KMS-11 (cell line): ENCODE data around the gene RAP1GAP2.

ENCODE experiments used
- H2AFZ ChIP-seq: fragments of 200-600 bp; sonication (generic); 2 replicates; pipeline ENCODE4 v1.6.1; 2016; ENCODE audit warnings: antibody characterized with exemption, mixed run types, low read depth
- H3K27ac ChIP-seq: fragments of 200-600 bp; sonication (generic); 2 replicates; pipeline ENCODE4 v1.6.1; 2016; ENCODE audit warnings: mild to moderate bottlenecking, mixed run types
- H3K27me3 ChIP-seq: fragments of 200-600 bp; sonication (generic); 2 replicates; pipeline ENCODE4 v1.6.1; 2017; ENCODE audit warnings: mild to moderate bottlenecking, low read depth, mixed run types, moderate library complexity; ENCODE audit not compliant: insufficient read depth
- H3K36me3 ChIP-seq: fragments of 200-600 bp; sonication (generic); 2 replicates; pipeline ENCODE4 v1.6.1; 2017; ENCODE audit warnings: mild to moderate bottlenecking, mixed run types; ENCODE audit not compliant: insufficient read depth
- H3K4me1 ChIP-seq: fragments of 200-600 bp; sonication (generic); 2 replicates; pipeline ENCODE4 v1.6.1; 2016; ENCODE audit warnings: mild to moderate bottlenecking, low read depth, mixed run types; ENCODE audit not compliant: poor library complexity, severe bottlenecking
- H3K4me2 ChIP-seq: fragments of 200-600 bp; sonication (generic); 2 replicates; pipeline ENCODE4 v1.7.0; 2016; ENCODE audit warnings: mild to moderate bottlenecking, mixed run types
- H3K4me3 ChIP-seq: fragments of 200-600 bp; sonication (generic); IDR thresholded peaks from 2 replicates; pipeline ENCODE4 v1.6.1; 2017; ENCODE audit warnings: low read depth, low read length, mixed read lengths; ENCODE audit not compliant: insufficient read depth
- H3K79me2 ChIP-seq: fragments of 200-600 bp; sonication (generic); 2 replicates; pipeline ENCODE4 v1.6.1; 2016; ENCODE audit warnings: low read depth, mixed run types; ENCODE audit not compliant: insufficient read depth
- H3K9ac ChIP-seq: fragments of 200-600 bp; sonication (generic); 2 replicates; pipeline ENCODE4 v1.6.1; 2016; ENCODE audit warnings: mild to moderate bottlenecking, mixed run types
- H4K20me1 ChIP-seq: fragments of 200-600 bp; sonication (generic); 2 replicates; pipeline ENCODE4 v1.6.1; 2016; ENCODE audit warnings: mild to moderate bottlenecking, mixed run types; ENCODE audit not compliant: insufficient read depth
- TF ChIP-seq, protein P1 (sequence below): fragments of 200-600 bp; sonication (generic); conservative IDR thresholded peaks from 2 replicates; pipeline ENCODE4 v1.6.1; 2017; ENCODE audit warnings: low read depth, mild to moderate bottlenecking, antibody characterized with exemption, low read length, moderate library complexity, mixed read lengths

RAP1GAP2 gene

GRCh38 chr17:2775206-2775605 lies 21.0 kb upstream of the RAP1GAP2 start:
- H3K4me1 ChIP-seq = no peaks in the 10 kb centered on the region
- TF ChIP-seq, protein P1, sequence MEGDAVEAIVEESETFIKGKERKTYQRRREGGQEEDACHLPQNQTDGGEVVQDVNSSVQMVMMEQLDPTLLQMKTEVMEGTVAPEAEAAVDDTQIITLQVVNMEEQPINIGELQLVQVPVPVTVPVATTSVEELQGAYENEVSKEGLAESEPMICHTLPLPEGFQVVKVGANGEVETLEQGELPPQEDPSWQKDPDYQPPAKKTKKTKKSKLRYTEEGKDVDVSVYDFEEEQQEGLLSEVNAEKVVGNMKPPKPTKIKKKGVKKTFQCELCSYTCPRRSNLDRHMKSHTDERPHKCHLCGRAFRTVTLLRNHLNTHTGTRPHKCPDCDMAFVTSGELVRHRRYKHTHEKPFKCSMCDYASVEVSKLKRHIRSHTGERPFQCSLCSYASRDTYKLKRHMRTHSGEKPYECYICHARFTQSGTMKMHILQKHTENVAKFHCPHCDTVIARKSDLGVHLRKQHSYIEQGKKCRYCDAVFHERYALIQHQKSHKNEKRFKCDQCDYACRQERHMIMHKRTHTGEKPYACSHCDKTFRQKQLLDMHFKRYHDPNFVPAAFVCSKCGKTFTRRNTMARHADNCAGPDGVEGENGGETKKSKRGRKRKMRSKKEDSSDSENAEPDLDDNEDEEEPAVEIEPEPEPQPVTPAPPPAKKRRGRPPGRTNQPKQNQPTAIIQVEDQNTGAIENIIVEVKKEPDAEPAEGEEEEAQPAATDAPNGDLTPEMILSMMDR = no peak
- no peaks in the 10 kb centered on the region for H3K36me3 ChIP-seq
- H3K27me3 ChIP-seq = peaks cover 35% of the 10 kb centered on the region; the same call in 1 of the 2 replicates
- H3K4me3 ChIP-seq = no peak overlapping the region
- H3K9ac ChIP-seq = no peak overlapping the region
- no peaks in the 10 kb centered on the region for H3K79me2 ChIP-seq
- no peak overlapping the region for H3K27ac ChIP-seq
- no peaks in the 10 kb centered on the region for H4K20me1 ChIP-seq
- H2AFZ ChIP-seq = no peak overlapping the region
- H3K4me2 ChIP-seq = no peak overlapping the region

GRCh38 chr17:2776589-2777241 lies 19.5 kb upstream of the RAP1GAP2 start:
- no peak overlapping the region for H3K27ac ChIP-seq
- H3K4me3 ChIP-seq = no peak overlapping the region
- TF ChIP-seq, protein P1 = no peak
- H3K4me1 ChIP-seq = no peaks in the 10 kb centered on the region
- peaks cover 29% of the 10 kb centered on the region; the same call in 1 of the 2 replicates for H3K27me3 ChIP-seq
- no peaks in the 10 kb centered on the region for H3K79me2 ChIP-seq
- no peak overlapping the region for H3K9ac ChIP-seq
- no peaks in the 10 kb centered on the region for H3K36me3 ChIP-seq
- H4K20me1 ChIP-seq = no peaks in the 10 kb centered on the region
- no peak overlapping the region for H2AFZ ChIP-seq
- H3K4me2 ChIP-seq = no peak overlapping the region

DNA sequence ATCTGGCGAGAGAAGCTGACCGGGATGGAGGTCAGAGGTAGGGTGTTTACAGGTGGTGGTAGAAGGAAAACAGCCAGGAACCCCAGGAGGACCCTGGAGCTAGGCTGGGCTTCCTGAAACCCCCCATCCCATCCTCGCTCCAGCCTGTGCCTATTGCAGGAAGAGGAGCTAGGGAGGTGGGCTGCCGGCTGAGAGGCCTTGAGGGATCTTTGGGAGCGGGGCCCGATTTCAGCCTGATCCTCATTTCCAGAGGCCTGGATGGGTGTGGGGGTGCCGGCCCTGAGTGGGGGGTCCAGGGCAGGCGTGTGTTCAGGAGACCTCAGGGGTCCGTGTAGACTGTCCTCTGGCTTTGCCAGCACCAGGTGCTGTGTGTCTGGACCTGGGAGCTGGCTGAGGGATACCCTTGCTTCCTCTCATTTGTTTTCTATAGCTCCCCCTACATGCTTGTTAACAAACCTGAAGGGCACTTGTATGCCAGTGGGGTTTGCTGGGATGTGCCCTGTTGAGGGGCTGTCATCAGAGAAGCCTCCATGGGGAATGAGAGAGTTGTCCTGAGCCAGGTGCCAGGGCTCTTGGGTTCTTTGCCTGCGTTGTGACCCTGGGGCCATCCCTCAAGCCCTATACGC lies 18.9 kb upstream of the RAP1GAP2 start:
- no peaks in the 10 kb centered on the region for H3K4me1 ChIP-seq
- TF ChIP-seq, protein P1 = no peak
- no peaks in the 10 kb centered on the region for H3K36me3 ChIP-seq
- no peaks in the 10 kb centered on the region for H4K20me1 ChIP-seq
- no peaks in the 10 kb centered on the region for H3K79me2 ChIP-seq
- no peak overlapping the region for H3K9ac ChIP-seq
- no peak overlapping the region for H3K4me2 ChIP-seq
- H3K27ac ChIP-seq = no peak overlapping the region
- peaks cover 23% of the 10 kb centered on the region; the same call in 1 of the 2 replicates for H3K27me3 ChIP-seq
- no peak overlapping the region for H2AFZ ChIP-seq
- H3K4me3 ChIP-seq = no peak overlapping the region

GRCh38 chr17:2778489-2778888 lies 17.7 kb upstream of the RAP1GAP2 start:
- Histone ChIP-seq H3K4me3 (no peak overlapping the region), H3K27ac (no peak overlapping the region), H3K4me1 (no peaks in the 10 kb centered on the region), H3K79me2 (no peaks in the 10 kb centered on the region), H3K9ac (no peak overlapping the region), H2AFZ (no peak overlapping the region), H4K20me1 (no peaks in the 10 kb centered on the region), H3K4me2 (no peak overlapping the region), H3K36me3 (no peaks in the 10 kb centered on the region), H3K27me3 (peaks cover 21% of the 10 kb centered on the region; the same call in 1 of the 2 replicates)
- TF ChIP-seq, protein P1 = no peak
